Mesendoderm (in vitro differentiated cells): ENCODE data around the gene RALGPS1.

Source experiments
- DNase-seq: peaks from one replicate; pipeline ENCODE4 v3.0.0; 2013
- H2AK5ac ChIP-seq: 2 replicates; pipeline ENCODE4 v1.6.1; 2013; ENCODE audit warnings: low read length, inconsistent platforms
- H2BK120ac ChIP-seq: 2 replicates; pipeline ENCODE4 v1.6.1; 2013; ENCODE audit warnings: low read depth, mild to moderate bottlenecking, low read length, moderate library complexity, mixed read lengths
- H2BK15ac ChIP-seq: replicated peaks from 2 replicates; pipeline ENCODE4 v1.6.1; 2013; ENCODE audit warnings: low read depth, mild to moderate bottlenecking, moderate library complexity
- H2BK5ac ChIP-seq: 2 replicates; pipeline ENCODE4 v1.6.1; 2013; ENCODE audit warnings: low read length, inconsistent platforms
- H3K18ac ChIP-seq: 2 replicates; pipeline ENCODE4 v1.6.1; 2013; ENCODE audit warnings: mild to moderate bottlenecking, low read length, mixed read lengths
- H3K23ac ChIP-seq: one replicate; pipeline ENCODE4 v1.6.1; 2013; ENCODE audit warnings: low read length
- H3K27ac ChIP-seq: 2 replicates; pipeline ENCODE4 v1.5.1; 2013; ENCODE audit warnings: low read depth, mild to moderate bottlenecking, inconsistent platforms, low read length, moderate library complexity
- H3K27me3 ChIP-seq: 2 replicates; pipeline ENCODE4 v1.6.1; 2013; ENCODE audit warnings: low read length, control low read depth, mild to moderate bottlenecking, inconsistent platforms; ENCODE audit not compliant: insufficient read depth, poor library complexity
- H3K36me3 ChIP-seq: 2 replicates; pipeline ENCODE4 v1.6.1; 2013; ENCODE audit warnings: low read length, inconsistent platforms; ENCODE audit not compliant: control insufficient read depth, insufficient read depth
- H3K4ac ChIP-seq: one replicate; pipeline ENCODE4 v1.6.1; 2013; ENCODE audit warnings: low read depth, mild to moderate bottlenecking, low read length, moderate library complexity
- H3K4me1 ChIP-seq: 2 replicates; pipeline ENCODE4 v1.6.1; 2013; ENCODE audit warnings: low read depth, low read length, inconsistent platforms; ENCODE audit not compliant: control insufficient read depth
- H3K4me2 ChIP-seq: 2 replicates; pipeline ENCODE4 v1.6.1; 2013; ENCODE audit warnings: low read length
- H3K4me3 ChIP-seq: 2 replicates; pipeline ENCODE4 v1.5.1; 2013; ENCODE audit warnings: mild to moderate bottlenecking, low read length
- H3K56ac ChIP-seq: one replicate; pipeline ENCODE4 v1.6.1; 2013; ENCODE audit warnings: low read length
- H3K79me1 ChIP-seq: 2 replicates; pipeline ENCODE4 v1.6.1; 2013; ENCODE audit warnings: low read length, inconsistent platforms
- H3K79me2 ChIP-seq: 2 replicates; pipeline ENCODE4 v1.6.1; 2013; ENCODE audit warnings: mild to moderate bottlenecking, low read length; ENCODE audit not compliant: control insufficient read depth, insufficient read depth
- H3K9ac ChIP-seq: 2 replicates; pipeline ENCODE4 v1.6.1; 2013; ENCODE audit warnings: low read length, inconsistent platforms
- H4K5ac ChIP-seq: one replicate; pipeline ENCODE4 v1.6.1; 2013; ENCODE audit warnings: low read length
- H4K8ac ChIP-seq: one replicate; pipeline ENCODE4 v1.6.1; 2013; ENCODE audit warnings: low read depth, mild to moderate bottlenecking, control low read depth, low read length, moderate library complexity
- WGBS: extraction: QIAGEN DNeasy Blood & Tissue Kit; methylation state at CpG from one replicate; pipeline ENCODE4 v1.1.7; 2013; ENCODE audit warnings: low lambda C conversion rate, missing lambda C conversion rate; ENCODE audit not compliant: insufficient coverage; ENCODE audit errors: extremely low coverage; 5-methylcytosine and 5-hydroxymethylcytosine counted together

Gene RALGPS1

DNA sequence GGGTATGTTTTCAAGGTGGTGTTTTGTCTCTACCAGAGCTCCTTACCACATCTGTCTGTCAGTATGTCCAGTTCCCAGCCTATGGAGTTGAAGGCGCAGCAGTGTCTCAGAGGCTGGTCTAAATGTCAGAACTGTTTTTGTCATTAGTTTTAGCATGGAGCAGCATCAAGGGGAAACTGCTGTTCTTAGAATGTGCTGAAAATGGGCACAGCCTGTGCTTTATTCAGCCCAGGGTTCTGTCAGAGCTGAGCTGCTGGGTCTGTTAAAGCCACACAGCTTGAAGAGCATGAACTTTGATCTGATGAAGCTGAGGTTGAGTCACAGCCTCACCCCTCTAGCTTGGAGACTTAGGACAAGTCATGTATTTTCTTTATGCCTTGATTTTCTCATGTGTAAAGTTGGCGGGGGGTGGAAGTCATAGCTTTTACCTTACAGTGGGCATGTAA is 71.9 kb downstream of the RALGPS1 start:
- Histone ChIP-seq H3K36me3 (no peaks in the 10 kb centered on the region), H3K79me1 (no peaks in the 10 kb centered on the region), H2BK5ac (no peak overlapping the region), H3K56ac (no peak overlapping the region), H2BK120ac (no peak overlapping the region), H4K5ac (no peak overlapping the region), H3K4ac (no peak overlapping the region), H3K4me1 (no peaks in the 10 kb centered on the region), H3K4me3 (no peak overlapping the region), H3K27ac (no peak overlapping the region), H3K79me2 (no peaks in the 10 kb centered on the region), H4K8ac (no peak overlapping the region), H2BK15ac (no peak overlapping the region), H3K27me3 (no peaks in the 10 kb centered on the region), H3K23ac (no peak overlapping the region), H2AK5ac (no peak overlapping the region), H3K4me2 (no peak overlapping the region), H3K18ac (no peak overlapping the region), H3K9ac (no peak overlapping the region)
- no CpG with 5 or more reads among the region's 2 CpGs for WGBS
- no peak for DNase-seq

- H4K5ac ChIP-seq, result no peak overlapping the region
- no peak overlapping the region for H3K4me2 ChIP-seq
- no peak overlapping the region for H2BK5ac ChIP-seq
- DNase-seq, result no peak
- H3K23ac ChIP-seq, result no peak overlapping the region
- H3K18ac ChIP-seq, result no peak overlapping the region
- H2BK120ac ChIP-seq, result no peak overlapping the region
- no peaks in the 10 kb centered on the region for H3K27me3 ChIP-seq
- H2AK5ac ChIP-seq, result no peak overlapping the region
- no peak overlapping the region for H3K27ac ChIP-seq
- no peaks in the 10 kb centered on the region for H3K4me1 ChIP-seq
- no peak overlapping the region for H4K8ac ChIP-seq
- H3K79me2 ChIP-seq, result no peaks in the 10 kb centered on the region
- H2BK15ac ChIP-seq, result no peak overlapping the region
- H3K4me3 ChIP-seq, result no peak overlapping the region
- H3K9ac ChIP-seq, result no peak overlapping the region
- no peaks in the 10 kb centered on the region for H3K36me3 ChIP-seq
- H3K56ac ChIP-seq, result no peak overlapping the region
- no peak overlapping the region for H3K4ac ChIP-seq
- no CpG with 5 or more reads among the region's 2 CpGs for WGBS
- H3K79me1 ChIP-seq, result no peaks in the 10 kb centered on the region
Observed at GRCh38 chr9:126988857-126989256, 74.3 kb downstream of the RALGPS1 start.

- Histone ChIP-seq H3K36me3 (no peaks in the 10 kb centered on the region), H2BK15ac (no peak overlapping the region), H3K27ac (no peak overlapping the region), H4K5ac (no peak overlapping the region), H3K79me2 (no peaks in the 10 kb centered on the region), H3K4ac (no peak overlapping the region), H3K23ac (no peak overlapping the region), H2BK120ac (no peak overlapping the region), H3K27me3 (no peaks in the 10 kb centered on the region), H3K4me1 (no peaks in the 10 kb centered on the region), H4K8ac (no peak overlapping the region), H3K56ac (no peak overlapping the region), H3K4me2 (no peak overlapping the region), H3K18ac (no peak overlapping the region), H2BK5ac (no peak overlapping the region), H3K79me1 (no peaks in the 10 kb centered on the region), H3K9ac (no peak overlapping the region), H3K4me3 (no peak overlapping the region), H2AK5ac (no peak overlapping the region)
- DNase-seq, result peak; percentile 3
- whole genome bisulfite sequencing, result no CpG with 5 or more reads among the region's 19 CpGs
Observed at GRCh38 chr9:126989847-126990842, 75.6 kb downstream of the RALGPS1 start.

GRCh38 chr9:126991183-126991582 is 76.6 kb downstream of the RALGPS1 start:
- Histone ChIP-seq H3K4me2 (no peak overlapping the region), H3K4me1 (no peaks in the 10 kb centered on the region), H3K4me3 (no peak overlapping the region), H2BK15ac (no peak overlapping the region), H4K5ac (no peak overlapping the region), H3K56ac (no peak overlapping the region), H2BK5ac (no peak overlapping the region), H3K23ac (no peak overlapping the region), H3K36me3 (no peaks in the 10 kb centered on the region), H3K4ac (no peak overlapping the region), H2BK120ac (no peak overlapping the region), H3K27ac (no peak overlapping the region), H3K18ac (no peak overlapping the region), H3K27me3 (no peaks in the 10 kb centered on the region), H3K79me2 (no peaks in the 10 kb centered on the region), H3K9ac (no peak overlapping the region), H3K79me1 (no peaks in the 10 kb centered on the region), H2AK5ac (no peak overlapping the region), H4K8ac (no peak overlapping the region)
- DNase-seq, result no peak
- no CpG with 5 or more reads among the region's 2 CpGs for WGBS

DNA sequence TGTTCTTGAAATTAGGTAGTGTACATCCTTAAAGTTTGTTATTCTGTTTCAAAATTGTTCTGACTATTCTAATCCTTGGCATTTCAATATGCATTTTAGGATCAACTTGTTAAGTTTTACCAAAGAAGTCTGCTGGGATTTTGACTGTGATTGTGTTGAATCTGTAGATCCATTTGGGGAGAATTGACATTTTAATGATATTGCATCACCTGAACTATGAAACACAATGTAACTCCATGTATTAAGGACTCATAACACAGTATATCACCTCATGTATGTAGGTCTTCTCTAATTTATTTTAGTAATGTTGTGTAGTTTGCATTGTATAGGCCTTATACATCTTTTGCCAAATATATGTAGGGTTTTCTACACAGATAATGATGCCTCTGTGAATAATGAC is 77.8 kb downstream of the RALGPS1 start:
- no peaks in the 10 kb centered on the region for H3K27me3 ChIP-seq
- no peaks in the 10 kb centered on the region for H3K79me2 ChIP-seq
- H3K36me3 ChIP-seq, result no peaks in the 10 kb centered on the region
- H3K27ac ChIP-seq, result no peak overlapping the region
- no peak overlapping the region for H2BK15ac ChIP-seq
- no peak overlapping the region for H3K4me2 ChIP-seq
- no peak overlapping the region for H4K5ac ChIP-seq
- no peak overlapping the region for H3K4ac ChIP-seq
- no peak for DNase-seq
- H4K8ac ChIP-seq, result no peak overlapping the region
- no peak overlapping the region for H2BK5ac ChIP-seq
- no peak overlapping the region for H2AK5ac ChIP-seq
- no peaks in the 10 kb centered on the region for H3K4me1 ChIP-seq
- no peak overlapping the region for H3K4me3 ChIP-seq
- no peak overlapping the region for H3K56ac ChIP-seq
- no peak overlapping the region for H3K23ac ChIP-seq
- H3K79me1 ChIP-seq, result no peaks in the 10 kb centered on the region
- no peak overlapping the region for H3K18ac ChIP-seq
- H2BK120ac ChIP-seq, result no peak overlapping the region
- H3K9ac ChIP-seq, result no peak overlapping the region
